ENCODE data around the gene GLP2R.

GLP2R gene

DNA sequence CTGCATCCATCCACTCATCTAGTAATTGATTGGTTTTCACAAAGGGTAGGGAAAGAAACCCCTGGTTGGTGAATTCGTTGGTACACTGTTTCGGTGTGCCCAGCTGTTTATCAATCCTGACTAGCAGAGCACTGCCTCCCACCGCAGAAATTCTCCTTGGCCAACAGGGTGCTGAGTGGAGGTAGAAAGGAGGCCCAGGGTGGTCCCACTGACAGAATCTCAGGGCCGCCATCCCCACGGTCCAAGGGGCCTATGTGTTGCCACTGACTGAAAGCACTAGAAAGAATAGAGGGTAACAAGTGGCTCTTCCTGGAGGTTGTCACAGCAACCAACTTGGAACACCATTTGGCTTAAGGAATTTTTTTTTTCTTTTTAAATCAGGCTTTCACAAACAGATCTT is 87.8 kb downstream of the GLP2R start:
- Histone ChIP-seq H3K27ac (ENCODE audit: extremely low read depth, low read depth, low read length) (no peak overlapping the region), H3K36me3 (ENCODE audit: control insufficient read depth in 2 of 2, insufficient read depth in 1 of 2, low read length in 2 of 2) (no peaks in the 10 kb centered on the region), H3K4me1 (ENCODE audit: control insufficient read depth, insufficient read depth, low read length) (no peaks in the 10 kb centered on the region), H3K4me3 (ENCODE audit: low read depth, low read length) (no peak overlapping the region), H3K9me3 (ENCODE audit: control insufficient read depth, insufficient read depth, low read depth, low read length) (no peaks in the 10 kb centered on the region)
- ChIA-PET POLR2A (no interaction called here), CTCF (interaction anchor here (1.8 kb wide), 1 partner anchor 24 kb away, joined by 6 read pairs; no protein-coding TSS in a partner anchor)
- TF ChIP-seq ZNF529 (tag by site-specific recombination; IDR thresholded peaks at IDR 0.05; ENCODE audit: insufficient replicate concordance) = no peak
- no peak for TF ChIP-seq ZNF658 (tag by site-specific recombination; IDR thresholded peaks at IDR 0.05)
- no peak for TF ChIP-seq SCRT2 (tag by site-specific recombination; IDR thresholded peaks at IDR 0.05)
- no peak for TF ChIP-seq ZNF600 (tag by site-specific recombination; IDR thresholded peaks at IDR 0.05)
- TF ChIP-seq ZNF571 (tag by site-specific recombination; IDR thresholded peaks at IDR 0.05) = no peak

DNA sequence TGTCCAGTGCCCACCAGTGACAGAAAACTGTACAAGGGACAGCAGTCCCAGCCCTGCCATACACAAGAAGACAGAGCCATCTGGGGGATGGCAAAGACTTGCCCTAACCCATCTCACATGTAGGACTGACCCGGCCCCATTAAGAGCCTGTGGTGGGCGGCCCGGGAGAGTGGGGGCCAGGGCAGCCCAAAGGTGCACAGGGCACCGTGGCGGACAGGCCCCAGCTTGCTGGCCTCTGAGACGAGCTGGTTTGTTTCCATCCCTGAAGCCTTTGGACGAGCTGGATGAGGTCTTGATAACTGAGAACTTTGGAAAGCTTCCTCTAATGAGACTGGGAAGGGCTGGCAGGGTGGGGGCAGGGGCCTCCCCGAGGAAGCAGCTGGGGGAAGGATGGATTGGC is 90.4 kb downstream of the GLP2R start:
- Histone ChIP-seq H3K4me1 (ENCODE audit: control insufficient read depth, insufficient read depth, low read length) (no peaks in the 10 kb centered on the region), H3K9me3 (ENCODE audit: control insufficient read depth, insufficient read depth, low read depth, low read length) (no peaks in the 10 kb centered on the region), H3K36me3 (ENCODE audit: control insufficient read depth in 2 of 2, insufficient read depth in 1 of 2, low read length in 2 of 2) (no peaks in the 10 kb centered on the region), H3K27ac (ENCODE audit: extremely low read depth, low read depth, low read length) (no peak overlapping the region), H3K4me3 (ENCODE audit: low read depth, low read length) (no peak overlapping the region)
- ChIA-PET CTCF (no interaction called here), POLR2A (no interaction called here)
- TF ChIP-seq ZNF670 (tag by site-specific recombination; IDR thresholded peaks at IDR 0.05; ENCODE audit: low read depth) (no peak), ZNF596 (tag by site-specific recombination; IDR thresholded peaks at IDR 0.05) (no peak), OVOL3 (tag by site-specific recombination; IDR thresholded peaks at IDR 0.05) (no peak), ZNF423 (tag by site-specific recombination; IDR thresholded peaks at IDR 0.05) (no peak), HOXA7 (CRISPR knock-in tag; IDR thresholded peaks at IDR 0.05; ENCODE audit: borderline replicate concordance) (no peak), ZFP69B (tag by site-specific recombination; IDR thresholded peaks at IDR 0.05) (no peak), GLIS1 (tag by site-specific recombination; IDR thresholded peaks at IDR 0.05) (no peak), ZNF792 (tag by site-specific recombination; IDR thresholded peaks at IDR 0.05) (no peak), ZBTB7A (tag by site-specific recombination; IDR thresholded peaks at IDR 0.05; ENCODE audit: low read depth) (no peak), ZNF624 (tag by site-specific recombination; IDR thresholded peaks at IDR 0.05) (no peak)
- TF ChIP-seq, protein P1, sequence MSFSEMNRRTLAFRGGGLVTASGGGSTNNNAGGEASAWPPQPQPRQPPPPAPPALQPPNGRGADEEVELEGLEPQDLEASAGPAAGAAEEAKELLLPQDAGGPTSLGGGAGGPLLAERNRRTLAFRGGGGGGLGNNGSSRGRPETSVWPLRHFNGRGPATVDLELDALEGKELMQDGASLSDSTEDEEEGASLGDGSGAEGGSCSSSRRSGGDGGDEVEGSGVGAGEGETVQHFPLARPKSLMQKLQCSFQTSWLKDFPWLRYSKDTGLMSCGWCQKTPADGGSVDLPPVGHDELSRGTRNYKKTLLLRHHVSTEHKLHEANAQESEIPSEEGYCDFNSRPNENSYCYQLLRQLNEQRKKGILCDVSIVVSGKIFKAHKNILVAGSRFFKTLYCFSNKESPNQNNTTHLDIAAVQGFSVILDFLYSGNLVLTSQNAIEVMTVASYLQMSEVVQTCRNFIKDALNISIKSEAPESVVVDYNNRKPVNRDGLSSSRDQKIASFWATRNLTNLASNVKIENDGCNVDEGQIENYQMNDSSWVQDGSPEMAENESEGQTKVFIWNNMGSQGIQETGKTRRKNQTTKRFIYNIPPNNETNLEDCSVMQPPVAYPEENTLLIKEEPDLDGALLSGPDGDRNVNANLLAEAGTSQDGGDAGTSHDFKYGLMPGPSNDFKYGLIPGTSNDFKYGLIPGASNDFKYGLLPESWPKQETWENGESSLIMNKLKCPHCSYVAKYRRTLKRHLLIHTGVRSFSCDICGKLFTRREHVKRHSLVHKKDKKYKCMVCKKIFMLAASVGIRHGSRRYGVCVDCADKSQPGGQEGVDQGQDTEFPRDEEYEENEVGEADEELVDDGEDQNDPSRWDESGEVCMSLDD (tag by site-specific recombination; IDR thresholded peaks at IDR 0.05) = no peak
- TF ChIP-seq, protein P2, sequence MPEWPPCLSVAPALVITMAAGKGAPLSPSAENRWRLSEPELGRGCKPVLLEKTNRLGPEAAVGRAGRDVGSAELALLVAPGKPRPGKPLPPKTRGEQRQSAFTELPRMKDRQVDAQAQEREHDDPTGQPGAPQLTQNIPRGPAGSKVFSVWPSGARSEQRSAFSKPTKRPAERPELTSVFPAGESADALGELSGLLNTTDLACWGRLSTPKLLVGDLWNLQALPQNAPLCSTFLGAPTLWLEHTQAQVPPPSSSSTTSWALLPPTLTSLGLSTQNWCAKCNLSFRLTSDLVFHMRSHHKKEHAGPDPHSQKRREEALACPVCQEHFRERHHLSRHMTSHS (tag by site-specific recombination; IDR thresholded peaks at IDR 0.05) = no peak
- TF ChIP-seq, protein P3, sequence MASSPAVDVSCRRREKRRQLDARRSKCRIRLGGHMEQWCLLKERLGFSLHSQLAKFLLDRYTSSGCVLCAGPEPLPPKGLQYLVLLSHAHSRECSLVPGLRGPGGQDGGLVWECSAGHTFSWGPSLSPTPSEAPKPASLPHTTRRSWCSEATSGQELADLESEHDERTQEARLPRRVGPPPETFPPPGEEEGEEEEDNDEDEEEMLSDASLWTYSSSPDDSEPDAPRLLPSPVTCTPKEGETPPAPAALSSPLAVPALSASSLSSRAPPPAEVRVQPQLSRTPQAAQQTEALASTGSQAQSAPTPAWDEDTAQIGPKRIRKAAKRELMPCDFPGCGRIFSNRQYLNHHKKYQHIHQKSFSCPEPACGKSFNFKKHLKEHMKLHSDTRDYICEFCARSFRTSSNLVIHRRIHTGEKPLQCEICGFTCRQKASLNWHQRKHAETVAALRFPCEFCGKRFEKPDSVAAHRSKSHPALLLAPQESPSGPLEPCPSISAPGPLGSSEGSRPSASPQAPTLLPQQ (tag by site-specific recombination; IDR thresholded peaks at IDR 0.05) = no peak

DNA sequence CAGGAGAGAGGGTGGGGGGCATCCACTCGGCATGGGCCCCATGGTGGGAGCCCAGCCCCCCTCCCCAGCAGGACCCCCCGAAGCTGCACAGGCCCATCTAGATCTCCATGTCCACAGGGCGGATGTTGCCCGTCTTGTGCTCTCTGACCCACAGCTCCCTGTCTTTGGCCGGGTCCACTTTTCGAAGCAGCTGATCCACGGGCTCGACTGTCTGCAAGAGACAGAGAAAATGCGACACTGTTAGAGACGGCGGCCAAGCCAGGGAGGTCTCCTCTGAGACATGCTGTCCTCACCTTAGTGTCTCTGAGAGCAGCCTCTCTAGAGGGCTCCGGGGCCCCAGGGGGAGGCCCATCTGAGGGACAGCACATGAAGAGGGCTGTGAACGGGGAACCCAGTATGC is 91.4 kb downstream of the GLP2R start:
- ChIA-PET CTCF (interaction anchor here (0.6 to 3.8 kb wide), 4 partner anchors 11 to 700 kb away, joined by 3 to 22 read pairs (median 6); no protein-coding TSS in a partner anchor), POLR2A (interaction anchor here (0.6 kb wide), 1 partner anchor 132 kb away, joined by 3 read pairs; no protein-coding TSS in a partner anchor)
- Histone ChIP-seq H3K9me3 (ENCODE audit: control insufficient read depth, insufficient read depth, low read depth, low read length) (no peaks in the 10 kb centered on the region), H3K36me3 (ENCODE audit: control insufficient read depth in 2 of 2, insufficient read depth in 1 of 2, low read length in 2 of 2) (no peaks in the 10 kb centered on the region), H3K27ac (ENCODE audit: extremely low read depth, low read depth, low read length) (no peak overlapping the region), H3K4me1 (ENCODE audit: control insufficient read depth, insufficient read depth, low read length) (no peaks in the 10 kb centered on the region), H3K4me3 (ENCODE audit: low read depth, low read length) (no peak overlapping the region)
- TF ChIP-seq ZFP37 (tag by site-specific recombination; IDR thresholded peaks at IDR 0.05) = no peak
- TF ChIP-seq ZNF654 (tag by site-specific recombination; IDR thresholded peaks at IDR 0.05; ENCODE audit: low read depth) = no peak
- no peak for TF ChIP-seq ZNF555 (tag by site-specific recombination; conservative IDR thresholded peaks at IDR 0.05)
- TF ChIP-seq ZNF140 (tag by site-specific recombination; IDR thresholded peaks at IDR 0.05) = no peak
- TF ChIP-seq ZNF501 (tag by site-specific recombination; IDR thresholded peaks at IDR 0.05) = no peak
- no peak for TF ChIP-seq KLF9 (tag by site-specific recombination; IDR thresholded peaks at IDR 0.05; ENCODE audit: low read depth)
- TF ChIP-seq ZNF521 (tag by site-specific recombination; IDR thresholded peaks at IDR 0.05) = no peak
- TF ChIP-seq HOXC10 (CRISPR knock-in tag; IDR thresholded peaks at IDR 0.05) = no peak
- TF ChIP-seq SCRT2 (tag by site-specific recombination; IDR thresholded peaks at IDR 0.05) = no peak
- TF ChIP-seq ZNF670 (tag by site-specific recombination; IDR thresholded peaks at IDR 0.05; ENCODE audit: low read depth) = no peak
- TF ChIP-seq ZNF433 (tag by site-specific recombination; IDR thresholded peaks at IDR 0.05; ENCODE audit: low read depth) = no peak
- no peak for TF ChIP-seq ZNF266 (tag by site-specific recombination; IDR thresholded peaks at IDR 0.05; ENCODE audit: low read depth)
